Fibroblast of skin of scalp (primary cell): Measurements from ENCODE around the gene RPIA.

Experiments
- DNase-seq: peaks from one replicate; pipeline ENCODE4 v3.0.0-alpha.2; 2013

The RPIA gene

DNA sequence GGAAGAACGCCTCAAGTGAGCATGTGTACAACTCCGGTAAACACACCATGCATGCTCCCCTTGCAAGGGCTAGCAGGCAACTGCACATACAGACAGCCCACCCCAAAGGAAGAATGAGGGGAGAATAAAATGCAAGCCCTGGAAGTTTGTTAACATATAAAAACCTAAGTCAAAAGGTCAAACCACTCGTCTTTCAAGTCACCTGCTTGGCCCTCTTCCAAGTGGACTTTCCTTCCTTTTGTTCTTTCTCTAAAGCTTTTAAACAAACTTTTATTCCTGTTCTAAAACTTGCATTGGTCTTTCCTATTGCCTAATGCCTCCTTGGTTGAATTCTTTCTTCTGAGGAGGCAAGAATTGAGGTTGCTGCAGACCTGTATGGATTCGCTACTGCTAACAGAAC, 5.2 kb upstream of the RPIA start:
- DNase-seq: no peak

DNA sequence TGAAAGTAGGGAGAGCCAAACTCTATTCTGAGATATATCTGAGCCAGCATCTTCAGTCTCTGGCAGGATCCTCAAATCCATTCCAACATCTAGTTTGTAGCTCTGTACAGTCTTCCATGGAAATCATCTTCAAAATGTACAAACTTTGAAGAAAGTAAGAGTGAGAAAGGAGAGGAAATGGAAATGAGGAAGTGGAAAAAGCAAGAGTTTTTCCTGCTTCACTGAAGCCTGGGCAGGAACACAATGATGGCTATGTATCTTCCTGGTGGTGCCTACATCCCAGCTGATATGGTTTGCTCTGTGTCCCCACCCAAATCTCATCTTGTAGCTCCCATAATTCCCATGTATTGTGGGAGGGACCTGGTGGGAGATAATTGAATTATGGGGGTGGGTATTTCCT, 4.1 kb upstream of the RPIA start:
- DNase-seq: no peak

DNA sequence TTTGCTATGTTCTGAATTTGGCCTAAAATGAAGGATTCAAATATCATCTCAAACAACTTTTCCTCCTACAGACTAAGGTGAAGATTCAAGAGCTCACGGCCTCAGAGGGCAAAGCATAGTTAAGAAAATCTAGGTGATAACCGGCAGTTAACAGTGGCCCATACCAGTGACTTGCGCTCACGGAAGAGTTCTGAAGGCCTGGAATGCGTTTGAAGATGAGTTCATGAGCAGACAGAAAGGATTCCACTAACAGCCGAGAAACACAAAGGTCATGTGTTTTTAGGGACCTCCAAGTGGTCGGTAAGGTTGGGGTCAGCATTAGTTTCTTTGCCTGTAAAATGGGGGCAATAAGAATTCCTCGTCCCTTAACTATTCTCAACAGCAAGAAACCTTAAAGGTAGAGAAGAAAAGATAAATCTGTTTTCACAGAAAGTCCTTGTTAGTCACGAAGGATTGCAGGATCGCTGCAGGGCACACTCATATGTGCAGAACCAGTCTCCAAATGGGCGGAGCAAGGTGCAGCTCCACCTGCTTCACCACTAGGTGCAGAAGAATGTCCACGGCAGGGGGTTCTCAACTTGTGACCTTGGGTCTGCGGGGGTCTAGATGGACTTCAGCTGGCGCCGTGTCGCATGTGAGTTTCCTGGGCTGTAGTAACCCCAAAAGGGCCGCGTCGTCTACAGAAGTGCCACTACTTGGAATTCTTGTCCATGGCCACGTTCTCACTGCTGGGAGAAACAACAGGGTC, 708 bp upstream of the RPIA start:
- DNase-seq: no peak

DNA sequence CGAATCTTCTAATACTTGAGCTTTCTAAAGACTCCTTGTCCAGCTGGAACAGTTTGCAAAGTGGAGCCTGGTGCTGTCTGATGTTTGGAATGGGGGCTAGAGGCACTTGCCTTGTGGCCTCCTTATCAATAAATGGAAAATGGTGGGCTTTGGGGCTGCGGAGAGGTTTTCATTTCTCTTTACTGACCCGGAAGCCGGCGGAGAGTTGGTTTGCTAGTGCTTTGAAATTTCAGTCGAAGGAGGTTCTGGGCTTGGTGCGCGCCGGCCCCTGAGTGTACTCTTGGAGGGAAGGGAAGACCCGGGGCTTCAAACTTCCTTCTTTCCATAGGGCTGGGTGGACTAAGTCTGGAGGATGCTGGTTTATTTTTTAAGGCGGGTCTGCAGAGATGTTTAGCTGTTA, 714 bp downstream of the RPIA start:
- peak; percentile 3 for DNase-seq

DNA sequence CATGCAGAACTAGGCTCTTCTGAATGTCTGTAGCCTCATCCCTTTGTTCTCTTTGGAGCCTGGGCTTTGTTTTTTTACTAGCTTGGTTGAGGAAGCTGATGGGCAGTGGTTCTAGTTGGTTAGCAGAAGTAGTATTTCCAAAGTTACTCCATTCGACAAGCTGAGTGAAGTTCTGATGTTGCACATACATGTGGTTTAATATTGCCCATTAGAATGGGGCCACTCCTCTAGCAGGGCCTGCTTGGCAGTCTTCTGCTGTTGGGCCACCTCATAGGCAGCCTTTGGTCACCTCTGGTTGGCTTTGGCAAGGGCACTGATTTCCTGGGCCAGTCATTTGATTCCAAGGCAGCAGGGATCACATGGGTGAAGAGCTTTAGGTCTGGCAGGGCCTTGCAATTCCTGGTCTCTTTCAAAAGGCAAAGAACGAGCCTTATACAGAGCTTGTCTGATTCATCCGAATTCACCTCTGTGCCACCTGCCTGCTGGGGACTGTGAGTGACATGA, 2.5 kb downstream of the RPIA start:
- DNase-seq: no peak

DNA sequence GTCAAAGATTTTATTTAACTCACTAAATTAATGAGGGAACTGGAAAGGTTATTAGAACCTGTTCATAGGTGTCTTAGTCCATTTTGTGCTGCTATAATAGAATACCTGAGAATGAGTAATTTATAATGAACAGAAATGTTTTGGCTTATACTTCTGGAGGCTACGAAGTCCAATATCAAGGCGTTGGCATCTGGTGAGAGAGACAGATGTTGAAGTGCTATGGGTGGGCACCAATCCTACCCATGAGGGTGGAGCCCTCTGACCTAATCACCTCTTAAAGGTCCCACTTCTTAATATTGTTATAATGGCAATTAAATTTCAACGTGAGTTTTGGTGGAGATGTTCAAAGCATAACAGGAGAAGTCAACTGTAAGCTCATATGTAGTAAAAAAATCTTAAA, 5.1 kb downstream of the RPIA start:
- no peak for DNase-seq

DNA sequence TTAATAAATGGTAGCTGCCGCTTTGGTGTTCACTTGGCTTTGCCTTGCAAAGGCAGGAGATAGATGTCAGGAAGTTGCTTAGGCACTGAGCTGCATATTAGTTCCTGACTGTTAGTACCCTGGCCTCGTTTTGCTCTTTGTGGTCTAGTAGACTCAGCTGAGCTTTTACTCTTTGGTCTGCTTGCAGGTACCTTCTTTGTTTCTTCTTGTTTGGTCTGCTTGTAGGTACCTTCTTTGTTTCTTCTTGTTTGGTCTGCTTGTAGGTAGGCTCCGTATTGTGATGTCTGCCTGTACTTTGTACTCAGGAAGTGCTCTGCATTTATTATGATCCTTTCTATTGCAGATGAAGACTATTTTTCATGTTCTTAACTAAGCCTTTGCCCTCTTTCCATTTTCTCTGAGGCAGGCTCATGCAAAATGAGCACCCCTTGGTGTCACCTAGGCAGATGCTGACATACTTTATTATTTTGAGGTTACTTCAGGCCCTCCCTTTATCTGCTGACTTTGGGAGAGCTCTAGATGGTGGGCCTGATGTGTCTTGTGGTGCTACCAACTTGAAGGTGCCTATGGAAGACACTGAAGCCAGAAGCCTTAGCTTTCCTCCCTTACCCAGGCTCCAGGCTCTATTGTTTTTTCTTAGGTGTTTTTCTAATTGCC, 6.0 kb downstream of the RPIA start:
- DNase-seq: no peak

DNA sequence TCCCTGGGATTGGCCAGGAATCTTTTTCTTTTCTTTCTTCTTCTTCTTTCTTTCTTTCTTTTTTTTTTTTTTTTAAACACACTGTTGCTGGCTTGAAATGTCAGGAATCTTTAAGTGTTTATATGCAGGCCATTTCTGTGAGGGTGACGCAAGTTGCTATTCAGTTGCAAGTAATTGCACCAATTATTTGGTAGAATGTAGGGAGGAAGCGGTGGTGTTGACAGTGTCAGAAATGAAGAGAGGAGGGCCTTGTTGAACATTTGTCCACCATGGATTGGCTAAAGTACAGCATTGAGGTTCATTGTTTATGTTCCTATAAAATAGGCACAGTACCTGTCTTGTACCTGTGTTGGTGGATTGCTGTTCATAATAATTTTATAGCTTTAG, 6.5 kb downstream of the RPIA start:
- no peak for DNase-seq

DNA sequence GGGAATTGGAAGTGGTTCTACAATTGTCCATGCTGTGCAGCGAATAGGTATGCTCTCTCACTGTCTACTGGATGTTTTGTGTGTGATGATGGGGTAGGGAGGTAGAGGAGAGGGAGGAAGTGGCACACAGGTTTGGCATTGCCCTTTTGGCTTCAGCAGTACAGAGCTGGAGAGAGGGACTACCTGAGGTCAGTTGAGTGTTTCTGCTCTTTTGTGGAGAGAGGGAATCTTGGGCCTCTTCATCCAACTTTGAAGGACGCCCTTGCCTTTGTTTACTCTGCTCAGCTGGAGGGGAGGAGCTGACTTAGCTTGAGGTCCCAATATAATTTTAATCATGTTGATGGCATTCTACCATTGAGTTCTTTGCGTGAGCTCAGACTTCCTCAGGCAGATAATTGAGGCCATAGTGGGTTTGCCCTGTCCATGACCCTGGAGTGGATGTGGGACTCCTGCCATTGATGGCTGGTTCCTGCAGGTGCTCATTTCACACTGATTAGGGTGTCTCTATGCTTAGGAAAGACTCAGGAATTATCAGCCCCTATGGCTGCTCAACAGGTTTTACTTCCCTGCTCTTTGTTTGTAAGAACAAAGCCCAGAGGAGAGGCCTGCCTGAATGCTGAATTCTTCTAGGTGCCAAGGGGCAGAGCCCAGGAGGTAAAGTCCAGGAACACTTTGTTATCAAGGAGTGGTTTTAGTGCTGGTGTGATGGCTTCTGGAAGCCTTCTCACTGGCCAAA, 7.2 kb downstream of the RPIA start:
- no peak for DNase-seq

DNA sequence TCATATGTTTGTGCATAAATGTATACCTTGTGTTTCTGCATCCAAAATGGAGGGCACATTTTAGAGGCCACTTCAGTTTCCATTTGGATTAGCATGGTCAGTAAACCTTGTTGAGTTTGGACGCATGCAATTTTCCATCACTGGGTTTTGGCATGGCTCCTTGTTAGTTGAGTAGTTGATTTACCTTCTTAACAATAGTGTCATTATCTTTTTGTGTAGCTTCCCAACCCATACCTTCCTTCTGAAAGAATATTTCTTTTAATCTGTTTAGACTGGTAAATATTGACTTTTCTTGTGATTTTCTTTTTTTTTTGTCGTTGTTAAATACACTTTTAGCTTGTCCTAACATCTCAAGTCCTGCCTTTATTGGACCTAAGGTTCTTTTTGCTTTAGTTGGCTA, 15.5 kb downstream of the RPIA start:
- no peak for DNase-seq

DNA sequence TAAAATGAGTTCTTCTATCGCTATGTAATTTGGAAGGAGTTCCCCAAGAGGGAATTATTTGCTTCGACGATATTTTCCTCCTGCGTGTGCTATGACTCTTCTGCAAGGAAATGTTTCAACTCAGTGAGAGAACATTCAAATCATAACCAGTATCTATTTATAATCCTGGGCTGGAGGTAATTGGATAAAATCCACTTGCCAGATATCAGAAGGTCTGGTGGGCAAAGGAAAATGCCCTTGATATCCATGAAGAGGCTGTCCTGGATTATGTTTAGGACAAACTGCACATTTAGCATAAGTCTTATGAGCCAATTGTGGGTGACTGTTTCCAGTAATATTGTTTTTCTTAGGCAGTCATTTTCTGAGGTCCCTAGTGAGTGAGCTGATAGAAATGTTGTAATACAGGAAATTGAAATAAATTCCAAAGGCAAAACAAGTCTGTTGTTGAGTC, 17.7 kb downstream of the RPIA start:
- DNase-seq: peak; percentile 17

DNA sequence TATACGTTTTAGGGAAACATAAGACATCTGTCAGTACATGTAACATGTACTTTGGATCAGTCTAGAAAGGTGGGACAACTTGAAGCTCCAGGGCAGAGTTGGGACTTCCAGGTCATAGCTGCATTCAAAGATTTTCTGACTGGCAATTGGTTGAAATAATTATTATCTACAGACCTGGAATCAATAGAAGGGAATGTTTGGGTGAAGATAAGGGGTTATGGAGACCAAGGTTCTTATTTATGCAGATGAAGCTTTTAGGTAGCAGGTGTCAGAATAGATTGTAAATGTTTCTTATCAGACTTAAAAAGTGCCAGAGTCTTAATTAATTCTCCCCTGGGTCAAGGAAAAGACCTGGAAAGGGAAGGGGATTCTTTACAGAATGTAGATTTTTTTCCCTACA, 19.8 kb downstream of the RPIA start:
- no peak for DNase-seq

DNA sequence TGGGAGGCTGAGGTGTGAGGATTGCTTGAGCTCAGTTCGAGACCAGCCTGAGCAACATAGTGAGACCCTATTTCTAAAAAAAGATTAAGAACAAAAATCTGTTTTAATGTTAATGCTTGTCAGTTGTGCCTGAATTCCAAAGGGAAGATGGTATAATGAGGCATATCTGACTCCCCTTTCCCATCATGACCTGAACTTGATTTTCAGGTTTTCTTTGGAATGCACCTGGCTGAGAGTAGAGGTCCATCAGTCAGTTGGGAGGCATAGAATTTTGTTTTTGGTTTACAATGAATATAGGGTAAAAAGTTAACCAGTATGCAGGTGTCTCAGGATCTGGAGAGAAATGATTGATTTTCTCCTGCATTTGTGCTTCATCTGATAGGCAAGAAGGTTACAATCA, 20.4 kb downstream of the RPIA start:
- DNase-seq: no peak

DNA sequence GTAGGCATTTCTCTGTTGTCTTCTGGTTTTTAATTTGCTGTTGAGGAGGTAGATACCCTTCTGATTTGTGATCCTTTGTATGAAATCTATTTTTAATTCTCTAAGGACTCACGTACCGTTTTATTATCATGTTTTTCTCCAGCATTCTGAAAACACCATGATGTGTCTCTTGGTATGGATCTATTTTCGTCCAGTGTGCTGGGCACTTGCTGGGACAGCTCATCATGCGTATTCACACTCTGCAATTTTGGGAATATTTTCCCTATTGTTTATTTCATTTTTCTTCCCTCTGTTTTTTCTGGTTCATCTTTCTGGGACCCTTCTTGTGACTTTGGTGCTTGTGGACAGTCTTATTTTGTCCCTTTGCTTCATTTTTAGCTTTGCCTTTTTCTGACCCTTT, 21.9 kb downstream of the RPIA start:
- no peak for DNase-seq

DNA sequence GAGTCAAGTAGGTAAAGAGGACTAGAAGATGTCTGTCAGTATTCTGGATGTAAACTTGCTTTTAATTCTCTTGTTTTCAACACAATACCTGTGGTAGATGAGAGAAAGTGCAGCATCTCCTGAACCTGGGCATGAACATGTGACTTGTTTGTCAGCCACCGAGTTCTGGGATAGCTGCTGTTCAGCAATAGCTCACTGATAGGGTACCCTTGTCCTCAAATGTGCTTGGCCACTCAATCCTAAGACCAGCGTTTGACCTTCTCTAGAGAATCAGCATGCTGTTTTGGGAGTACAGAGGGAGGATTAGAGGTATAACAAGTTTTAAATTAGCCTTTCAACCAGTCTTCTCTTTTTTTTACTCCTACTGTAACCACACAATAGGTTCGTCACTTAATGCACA, 23.2 kb downstream of the RPIA start:
- no peak for DNase-seq

DNA sequence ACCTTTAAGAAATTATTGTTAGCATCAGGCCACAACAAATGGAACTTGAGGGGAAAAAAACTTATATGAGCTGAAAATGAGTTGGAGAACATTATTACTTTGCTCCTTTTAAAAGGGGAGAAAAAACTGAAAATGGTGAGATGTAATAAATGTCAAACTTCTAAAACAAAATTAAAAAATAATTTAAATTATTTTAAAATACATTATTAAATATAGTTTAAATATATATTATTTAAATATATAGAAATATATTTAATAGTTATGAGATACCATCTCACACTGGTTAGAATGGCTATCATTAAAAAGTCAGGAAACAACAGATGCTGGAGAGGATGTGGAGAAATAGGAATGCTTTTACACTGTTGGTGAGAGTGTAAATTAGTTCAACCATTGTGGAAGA, 28.9 kb downstream of the RPIA start:
- DNase-seq: no peak

DNA sequence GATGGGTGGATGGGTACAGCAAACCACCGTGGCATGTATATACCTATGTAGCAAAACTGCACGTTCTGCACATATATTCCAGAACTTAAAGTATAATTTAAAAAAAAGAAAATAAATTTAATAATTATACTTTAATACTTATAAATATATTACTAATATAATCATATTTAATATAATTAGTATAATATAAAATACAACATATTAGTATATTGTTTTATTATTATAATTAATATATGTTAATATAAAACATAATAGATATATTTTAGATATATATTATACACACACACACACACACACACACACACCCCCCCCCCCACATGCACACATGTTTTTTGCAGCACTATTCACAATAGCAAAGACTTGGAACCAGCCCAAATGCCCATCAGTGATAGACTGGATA, 29.8 kb downstream of the RPIA start:
- DNase-seq: no peak

DNA sequence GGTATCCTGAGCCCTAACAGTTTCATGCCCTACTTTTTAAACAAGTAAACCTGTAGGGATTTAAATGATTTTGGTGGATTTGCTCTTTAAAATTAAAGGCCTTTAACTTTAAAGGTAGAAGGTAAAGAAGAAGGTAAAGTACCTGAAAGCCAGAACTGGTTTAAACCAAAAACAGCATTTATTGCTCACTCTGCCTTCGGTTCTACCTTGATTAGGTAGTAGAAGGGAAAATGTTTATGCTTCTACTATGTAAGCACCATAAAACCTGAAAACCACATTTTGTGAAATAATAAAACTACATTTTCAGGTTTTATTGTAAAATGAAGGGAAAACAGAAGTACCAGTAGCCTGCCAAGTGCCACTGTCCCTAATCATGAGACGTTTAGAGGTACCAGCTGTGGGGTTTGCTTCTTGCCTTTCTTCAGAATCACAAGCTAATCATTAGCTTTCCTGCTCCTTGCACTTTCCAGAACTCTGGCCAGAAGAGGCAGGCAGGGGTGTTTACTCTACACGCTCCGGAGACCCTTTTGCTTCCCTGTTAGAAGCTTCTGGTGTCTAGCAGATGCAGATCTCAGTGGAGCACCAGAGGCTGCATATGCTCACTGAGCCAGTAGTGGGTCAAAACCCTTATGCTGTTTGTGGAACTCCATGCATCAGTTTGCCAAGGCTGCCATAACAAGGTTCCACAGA, 33.3 kb downstream of the RPIA start:
- no peak for DNase-seq

DNA sequence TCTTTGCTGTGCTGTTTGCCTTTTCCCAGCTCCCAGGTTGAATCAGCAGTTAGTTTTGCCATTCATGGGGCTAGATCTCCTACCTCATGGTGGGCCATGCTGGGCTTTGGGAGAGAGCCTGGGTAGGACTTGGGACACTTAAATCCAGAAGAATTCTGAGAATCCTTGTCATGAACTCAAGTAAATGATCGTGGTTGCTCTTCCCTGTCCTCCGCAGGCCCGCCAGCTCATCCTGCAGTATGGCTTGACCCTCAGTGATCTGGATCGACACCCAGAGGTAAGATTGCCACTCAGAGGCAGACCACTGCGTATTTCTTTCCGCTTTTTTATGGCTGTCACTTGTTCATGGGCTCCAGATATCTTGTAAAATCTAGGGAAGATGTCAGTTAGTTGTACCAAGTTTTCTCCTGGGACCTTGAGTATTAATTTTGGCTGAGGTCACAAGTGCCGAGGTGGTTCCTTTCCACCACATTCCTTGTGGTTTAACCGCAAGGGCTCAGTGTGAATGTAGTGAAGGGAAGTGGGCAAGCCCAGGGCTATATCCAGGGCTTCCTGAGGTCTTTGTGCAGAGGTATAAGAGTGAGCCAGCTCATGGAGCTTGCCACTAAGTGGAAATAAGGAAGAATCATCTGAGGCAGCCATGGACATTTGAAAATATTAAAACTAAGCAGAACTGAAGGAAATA, 37.7 kb downstream of the RPIA start:
- peak; percentile 39 for DNase-seq

DNA sequence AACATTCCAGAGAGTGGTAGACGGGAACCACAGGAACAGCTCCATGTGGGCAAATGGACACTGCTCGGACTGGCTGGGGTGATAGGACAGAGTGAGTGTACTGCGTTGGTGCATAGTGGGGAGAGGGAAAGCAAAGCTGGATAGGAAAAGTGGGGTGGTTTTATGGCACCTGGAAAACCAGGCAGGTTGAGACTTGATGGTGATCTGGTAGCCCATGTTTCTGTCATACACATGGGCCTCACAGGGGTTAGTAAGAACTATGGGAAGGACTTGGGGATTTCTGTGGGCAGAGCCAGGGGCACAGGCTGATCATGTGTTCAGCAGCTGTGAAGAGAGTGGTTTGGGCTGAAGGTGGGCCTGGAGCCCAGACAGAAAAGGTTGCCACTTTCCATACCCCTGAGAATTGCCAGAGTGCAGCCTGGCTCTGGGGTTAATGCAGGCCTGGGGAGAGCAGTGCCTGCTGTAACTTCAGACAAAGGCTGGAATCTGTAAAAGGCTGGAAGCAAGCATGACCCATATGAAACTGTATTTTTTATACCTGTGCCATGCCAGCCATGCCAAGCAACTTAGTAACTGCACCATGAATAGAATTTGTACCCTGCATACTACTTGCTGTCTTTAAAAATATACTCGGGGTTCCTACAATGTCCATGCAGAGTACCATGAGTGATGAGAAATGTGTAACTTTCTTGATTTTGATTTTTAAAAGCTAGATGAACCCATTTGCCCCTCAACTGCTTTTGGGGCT, 41.9 kb downstream of the RPIA start:
- DNase-seq: no peak

DNA sequence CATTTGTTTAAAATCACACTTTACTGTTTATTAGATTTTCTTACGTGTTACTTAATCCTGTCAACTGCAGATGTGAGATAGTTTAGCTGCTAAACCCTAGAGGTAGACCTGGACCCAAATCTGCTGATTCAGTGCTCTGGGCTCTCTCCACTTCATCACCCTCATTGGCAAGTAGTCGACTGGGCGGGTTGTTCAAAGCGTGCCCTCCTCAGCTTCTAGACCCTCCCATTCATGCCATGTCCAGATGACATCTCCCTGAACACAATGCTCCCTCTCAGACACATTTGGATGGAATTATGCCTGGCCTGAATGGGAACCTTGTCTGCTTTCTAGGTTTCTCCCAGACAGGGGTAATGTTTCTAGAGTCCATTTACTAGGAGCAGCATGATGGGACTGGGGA, 43.7 kb downstream of the RPIA start:
- DNase-seq: no peak

DNA sequence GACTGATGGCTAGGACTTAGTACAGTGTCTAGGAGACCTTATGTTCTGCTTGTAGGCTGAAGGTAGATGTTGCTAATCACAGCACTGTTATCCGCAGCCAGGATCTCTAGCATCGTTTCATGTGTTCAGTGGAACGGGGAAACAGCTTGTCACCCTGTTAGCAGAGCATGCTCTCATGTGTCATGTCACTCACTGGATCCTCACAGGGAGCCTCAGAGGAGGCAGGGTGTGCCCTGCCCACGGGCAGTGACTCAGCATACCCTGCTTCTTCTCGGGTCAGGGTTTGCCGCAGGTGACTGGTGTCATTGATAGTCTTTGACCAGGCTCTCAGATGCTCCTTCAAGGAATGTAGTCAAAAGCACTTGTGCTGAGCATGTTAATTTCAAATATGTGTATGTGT, 44.4 kb downstream of the RPIA start:
- DNase-seq: no peak
